DND-41 (cell line): ENCODE data around the gene CACYBP.
A peak's percentile ranks its signal among the peaks of the same experiment; 100 is the strongest.

Source experiments
- ATAC-seq: fragments of 200-7000 bp; cut with Tn5 transposase; 3 replicates; pipeline ENCODE4 v1.9.1; 2021; ENCODE audit warnings: low read depth; ENCODE audit not compliant: insufficient read depth
- DNase-seq: peaks from one replicate; pipeline ENCODE4 v3.0.0-alpha.2; 2020
- H2AFZ ChIP-seq: 2 replicates; pipeline ENCODE4 v1.6.0; 2012; ENCODE audit warnings: low read depth, low read length
- H3K27ac ChIP-seq: 2 replicates; pipeline ENCODE4 v1.5.1; 2012; ENCODE audit warnings: low read length, inconsistent platforms
- H3K27me3 ChIP-seq: fragments of 200-600 bp; sonication (generic); 2 replicates; pipeline ENCODE4 v1.6.0; 2012; ENCODE audit warnings: low read length, mild to moderate bottlenecking, inconsistent platforms; ENCODE audit not compliant: insufficient read depth, poor library complexity
- H3K36me3 ChIP-seq: 2 replicates; pipeline ENCODE4 v1.5.1; 2012; ENCODE audit warnings: low read length, inconsistent platforms; ENCODE audit not compliant: insufficient read depth
- H3K4me1 ChIP-seq: 2 replicates; pipeline ENCODE4 v1.5.1; 2012; ENCODE audit warnings: mild to moderate bottlenecking, low read length; ENCODE audit not compliant: insufficient read depth
- H3K4me2 ChIP-seq: 2 replicates; pipeline ENCODE4 v1.6.0; 2012; ENCODE audit warnings: mild to moderate bottlenecking, moderate library complexity, low read length, inconsistent platforms; ENCODE audit not compliant: insufficient read depth
- H3K4me3 ChIP-seq, 2 experiments: fragments of 200-600 bp in 1 of 2; shearing (Covaris generic) in 1 of 2; 2 replicates each; pipeline ENCODE4 v1.5.1; 2012 to 2016; ENCODE audit warnings: inconsistent platforms in 2 of 2, low read length in 2 of 2, mild to moderate bottlenecking in 2 of 2, low read depth in 1 of 2, moderate library complexity in 1 of 2
- H3K79me2 ChIP-seq: 2 replicates; pipeline ENCODE4 v1.6.0; 2012; ENCODE audit warnings: low read length, inconsistent platforms; ENCODE audit not compliant: insufficient read depth
- H3K9ac ChIP-seq: 2 replicates; pipeline ENCODE4 v1.6.0; 2012; ENCODE audit warnings: low read depth, mild to moderate bottlenecking, inconsistent platforms, low read length, moderate library complexity
- H3K9me3 ChIP-seq: 2 replicates; pipeline ENCODE4 v1.5.1; 2012; ENCODE audit warnings: low read length, moderate library complexity, mild to moderate bottlenecking, inconsistent platforms; ENCODE audit not compliant: insufficient read depth, severe bottlenecking
- H4K20me1 ChIP-seq: 2 replicates; pipeline ENCODE4 v1.6.0; 2012; ENCODE audit warnings: low read length; ENCODE audit not compliant: insufficient read depth
- EZH2 ChIP-seq: IDR thresholded peaks from 3 replicates; pipeline ENCODE4 v1.6.1; 2012; ENCODE audit warnings: borderline replicate concordance, low read depth, mild to moderate bottlenecking, moderate library complexity, low read length, inconsistent platforms; ENCODE audit not compliant: severe bottlenecking
- TF ChIP-seq, protein P1 (sequence below): IDR thresholded peaks from 2 replicates; pipeline ENCODE4 v1.5.1; 2012; ENCODE audit warnings: borderline replicate concordance, low read length, moderate library complexity, mild to moderate bottlenecking; ENCODE audit not compliant: poor library complexity, severe bottlenecking; ENCODE audit errors: extremely low read depth

Gene CACYBP

GRCh38 chr1:174996476-174996875 lies 3.3 kb upstream of the CACYBP start:
- Histone ChIP-seq H3K27ac (no peak overlapping the region), H3K79me2 (peaks cover 31% of the 10 kb centered on the region), H3K9ac (no peak overlapping the region), H3K4me2 (no peak overlapping the region), H3K9me3 (no peaks in the 10 kb centered on the region), H4K20me1 (peaks cover 7% of the 10 kb centered on the region; the same call in 1 of the 2 replicates), H3K4me1 (peaks cover 27% of the 10 kb centered on the region), H2AFZ (no peak overlapping the region), H3K4me3 (no peak overlapping the region), H3K36me3 (peaks cover 11% of the 10 kb centered on the region), H3K27me3 (no peaks in the 10 kb centered on the region)
- ATAC-seq (no peak), DNase-seq (no peak)
- no peak for TF ChIP-seq EZH2
- TF ChIP-seq, protein P1, sequence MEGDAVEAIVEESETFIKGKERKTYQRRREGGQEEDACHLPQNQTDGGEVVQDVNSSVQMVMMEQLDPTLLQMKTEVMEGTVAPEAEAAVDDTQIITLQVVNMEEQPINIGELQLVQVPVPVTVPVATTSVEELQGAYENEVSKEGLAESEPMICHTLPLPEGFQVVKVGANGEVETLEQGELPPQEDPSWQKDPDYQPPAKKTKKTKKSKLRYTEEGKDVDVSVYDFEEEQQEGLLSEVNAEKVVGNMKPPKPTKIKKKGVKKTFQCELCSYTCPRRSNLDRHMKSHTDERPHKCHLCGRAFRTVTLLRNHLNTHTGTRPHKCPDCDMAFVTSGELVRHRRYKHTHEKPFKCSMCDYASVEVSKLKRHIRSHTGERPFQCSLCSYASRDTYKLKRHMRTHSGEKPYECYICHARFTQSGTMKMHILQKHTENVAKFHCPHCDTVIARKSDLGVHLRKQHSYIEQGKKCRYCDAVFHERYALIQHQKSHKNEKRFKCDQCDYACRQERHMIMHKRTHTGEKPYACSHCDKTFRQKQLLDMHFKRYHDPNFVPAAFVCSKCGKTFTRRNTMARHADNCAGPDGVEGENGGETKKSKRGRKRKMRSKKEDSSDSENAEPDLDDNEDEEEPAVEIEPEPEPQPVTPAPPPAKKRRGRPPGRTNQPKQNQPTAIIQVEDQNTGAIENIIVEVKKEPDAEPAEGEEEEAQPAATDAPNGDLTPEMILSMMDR, result no peak

GRCh38 chr1:174997041-174997440 lies 2.7 kb upstream of the CACYBP start:
- Histone ChIP-seq H3K79me2 (peaks cover 37% of the 10 kb centered on the region), H4K20me1 (peaks cover 11% of the 10 kb centered on the region; the same call in 1 of the 2 replicates), H3K36me3 (peaks cover 11% of the 10 kb centered on the region), H3K4me1 (peaks cover 32% of the 10 kb centered on the region), H3K4me3 (no peak overlapping the region), H3K9ac (no peak overlapping the region), H3K27me3 (no peaks in the 10 kb centered on the region), H3K9me3 (no peaks in the 10 kb centered on the region), H3K27ac (no peak overlapping the region), H3K4me2 (no peak overlapping the region), H2AFZ (no peak overlapping the region)
- TF ChIP-seq EZH2, result no peak
- TF ChIP-seq, protein P1, result no peak
- no peak for DNase-seq
- ATAC-seq, result no peak

DNA sequence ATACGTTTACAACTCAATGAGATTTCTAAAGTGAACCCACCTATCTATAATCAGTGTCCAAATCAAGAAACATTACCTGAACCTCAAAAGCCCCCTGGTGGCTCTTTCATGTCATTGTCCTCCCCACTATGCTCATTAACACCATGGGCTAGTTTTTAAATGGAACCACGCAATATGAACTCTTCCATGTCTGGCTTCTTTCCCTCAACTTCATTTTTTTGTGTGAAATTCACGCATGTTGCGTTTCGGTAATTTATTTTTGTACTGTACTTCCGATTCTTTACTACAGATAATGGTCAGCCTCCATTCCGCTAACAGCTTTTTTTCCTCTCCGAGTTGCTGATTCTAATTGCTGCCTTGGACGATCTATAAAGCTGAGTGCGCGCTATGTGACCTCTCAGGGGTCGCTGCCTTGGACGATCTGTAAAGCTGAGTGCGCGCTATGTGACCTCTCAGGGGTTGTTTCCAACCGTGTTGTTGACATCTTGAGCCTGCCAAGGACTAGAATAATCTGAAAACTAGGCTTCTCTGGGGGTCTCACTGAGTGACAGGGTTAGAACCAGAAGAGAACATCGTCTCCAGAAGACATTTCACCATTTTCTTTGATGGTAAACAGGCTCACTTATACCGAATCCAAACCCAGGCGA lies 1.1 kb upstream of the CACYBP start:
- ATAC-seq, result 0 out of 3 replicates have a peak, but pooled peaks have one; percentile 0

More for the DNA sequence above, 1.1 kb upstream of the CACYBP start:
- TF ChIP-seq, protein P1, result peak; percentile 86
- TF ChIP-seq EZH2, result no peak
- peaks cover 27% of the 10 kb centered on the region; the same call in 1 of the 2 replicates for H4K20me1 ChIP-seq
- H3K9me3 ChIP-seq, result no peaks in the 10 kb centered on the region
- peaks cover 11% of the 10 kb centered on the region for H3K36me3 ChIP-seq
- peak; percentile 63 for DNase-seq
- H3K4me3 ChIP-seq, result peak overlapping the region; percentile 57 to 67
- peak overlapping the region; percentile 85 for H3K4me2 ChIP-seq
- peak overlapping the region; percentile 96 for H3K9ac ChIP-seq
- peaks cover 49% of the 10 kb centered on the region for H3K4me1 ChIP-seq
- H3K27ac ChIP-seq, result peak overlapping the region; percentile 94
- peak overlapping the region; percentile 72 for H2AFZ ChIP-seq
- peaks cover 53% of the 10 kb centered on the region for H3K79me2 ChIP-seq
- no peaks in the 10 kb centered on the region for H3K27me3 ChIP-seq
